ENCODE measurements around the gene SLC27A5. TPM values are rescaled to one million over a fixed set of nuclear protein-coding genes. Genes with fewer than 3 reads are reported as not detected.

SLC27A5 gene
- total and polyA plus RNA-seq, 2 of the 13 experiments (the other 11 are each of a cell fraction or from before 2014, with no cell fraction given) = 30.3 to 40.2 TPM

GRCh38 chr19:58554494-58555368 lies 42.9 kb upstream of the SLC27A5 start, which contains the start of gene CHMP2A (continued):
- TF ChIP-seq ARID5B (CRISPR knock-in tag; IDR thresholded peaks at IDR 0.05) = no peak
- TF ChIP-seq CREB3 (CRISPR knock-in tag; IDR thresholded peaks at IDR 0.05) = no peak
- no peak for TF ChIP-seq ATF5 (CRISPR knock-in tag; IDR thresholded peaks at IDR 0.05; ENCODE audit: low read depth)
- TF ChIP-seq HOXA9 (CRISPR knock-in tag; IDR thresholded peaks at IDR 0.05; ENCODE audit: borderline replicate concordance) = 0 out of 2 replicates have a peak, but pooled peaks have one; percentile 20
- TF ChIP-seq ZNF672 (CRISPR knock-in tag; IDR thresholded peaks at IDR 0.05) = no peak
- TF ChIP-seq ZNF614 (CRISPR knock-in tag; IDR thresholded peaks at IDR 0.05; ENCODE audit: borderline replicate concordance) = no peak
- no peak for TF ChIP-seq ATM (IDR thresholded peaks at IDR 0.05; ENCODE audit: borderline replicate concordance)
- TF ChIP-seq ZNF691 (CRISPR knock-in tag; IDR thresholded peaks at IDR 0.05; ENCODE audit: borderline replicate concordance, low read depth) = peak; percentile 46; the same call in 1 of the 2 replicates
- TF ChIP-seq ETV5 (CRISPR knock-in tag; IDR thresholded peaks at IDR 0.05; ENCODE audit: borderline replicate concordance) = peak; percentile 69
- TF ChIP-seq BCL6 (CRISPR knock-in tag; IDR thresholded peaks at IDR 0.05) = 0 out of 2 replicates have a peak, but pooled peaks have one; percentile 12
- TF ChIP-seq PCBP2 (optimal IDR thresholded peaks at IDR 0.05; ENCODE audit: low read depth, low read length, poor library complexity, severe bottlenecking) = no peak
- TF ChIP-seq ZNF639 (CRISPR knock-in tag; conservative IDR thresholded peaks at IDR 0.05) = peak; percentile 97
- TF ChIP-seq RBAK (CRISPR knock-in tag; IDR thresholded peaks at IDR 0.05) = no peak
- TF ChIP-seq ASH2L (IDR thresholded peaks at IDR 0.05; ENCODE audit: insufficient read length, low read depth, low read length) = no peak
- TF ChIP-seq MEIS2 (CRISPR knock-in tag; IDR thresholded peaks at IDR 0.05) = no peak
- TF ChIP-seq GATAD1 (CRISPR knock-in tag; IDR thresholded peaks at IDR 0.05) = peak; percentile 89
- TF ChIP-seq ZNF629 (CRISPR knock-in tag; conservative IDR thresholded peaks at IDR 0.05) = no peak
- TF ChIP-seq SPEN (CRISPR knock-in tag; IDR thresholded peaks at IDR 0.05; ENCODE audit: low read depth) = peak; percentile 62; the same call in 1 of the 2 replicates
- TF ChIP-seq MXI1 (IDR thresholded peaks at IDR 0.05; ENCODE audit: borderline replicate concordance, low read depth, low read length) = peak; percentile 58; the same call in 1 of the 3 replicates
- TF ChIP-seq ZNF567 (CRISPR knock-in tag; IDR thresholded peaks at IDR 0.05; ENCODE audit: borderline replicate concordance) = no peak
- TF ChIP-seq ZNF484 (CRISPR knock-in tag; IDR thresholded peaks at IDR 0.05; ENCODE audit: borderline replicate concordance, low read depth) = no peak

All from HepG2 (cell line).